Karpas-422 (cell line): ENCODE results near the gene CFAP73. TPM values are rescaled to one million over a fixed set of nuclear protein-coding genes. Genes with fewer than 3 reads are reported as not detected.

Source experiments
- DNase-seq: peaks from one replicate; pipeline ENCODE4 v3.0.0-alpha.2; 2015
- H2AFZ ChIP-seq: fragments of 200-600 bp; sonication (generic); 2 replicates; pipeline ENCODE4 v1.6.1; 2014; ENCODE audit warnings: antibody characterized with exemption, low read length, mixed read lengths
- H3K27ac ChIP-seq: fragments of 200-600 bp; sonication (generic); 2 replicates; pipeline ENCODE4 v1.5.1; 2014; ENCODE audit warnings: mild to moderate bottlenecking, low read length, moderate library complexity
- H3K27me3 ChIP-seq: fragments of 200-600 bp; sonication (generic); 2 replicates; pipeline ENCODE4 v1.6.1; 2014; ENCODE audit warnings: low read length, mixed read lengths
- H3K36me3 ChIP-seq: fragments of 200-600 bp; sonication (generic); 2 replicates; pipeline ENCODE4 v1.6.1; 2014; ENCODE audit warnings: low read length, mixed read lengths; ENCODE audit not compliant: insufficient read depth
- H3K4me1 ChIP-seq: fragments of 200-600 bp; sonication (generic); 2 replicates; pipeline ENCODE4 v1.6.1; 2014; ENCODE audit warnings: mild to moderate bottlenecking, low read length, mixed read lengths
- H3K4me2 ChIP-seq: fragments of 200-600 bp; sonication (generic); 2 replicates; pipeline ENCODE4 v1.6.1; 2014; ENCODE audit warnings: low read length, low read depth, mild to moderate bottlenecking; ENCODE audit not compliant: poor library complexity, severe bottlenecking
- H3K4me3 ChIP-seq: fragments of 200-600 bp; sonication (generic); 2 replicates; pipeline ENCODE4 v1.5.1; 2014; ENCODE audit warnings: mild to moderate bottlenecking, antibody characterized with exemption, low read length, mixed read lengths
- H3K79me2 ChIP-seq: fragments of 200-600 bp; sonication (generic); 2 replicates; pipeline ENCODE4 v1.6.1; 2014; ENCODE audit warnings: mild to moderate bottlenecking, low read length, mixed read lengths
- H3K9ac ChIP-seq: fragments of 200-600 bp; sonication (generic); 2 replicates; pipeline ENCODE4 v1.6.0; 2014; ENCODE audit warnings: low read length
- H3K9me2 ChIP-seq: fragments of 200-600 bp; sonication (generic), shearing (Covaris generic); replicated peaks from 2 replicates; pipeline ENCODE4 v1.6.0; 2014; ENCODE audit warnings: mild to moderate bottlenecking, low read length, moderate library complexity; ENCODE audit not compliant: insufficient read depth
- H3K9me3 ChIP-seq: fragments of 300-700, 200-600 bp; sonication (generic); 2 replicates; pipeline ENCODE4 v1.6.1; 2014; ENCODE audit warnings: low read length, mixed read lengths
- H4K20me1 ChIP-seq: fragments of 200-600 bp; sonication (generic); 2 replicates; pipeline ENCODE4 v1.6.1; 2014; ENCODE audit warnings: mild to moderate bottlenecking, antibody characterized with exemption, low read length, low read depth; ENCODE audit not compliant: insufficient read depth
- total RNA-seq: library from RNA; depleted of rRNA; stranded (reverse); fragments of >200 nt; shearing (Covaris generic); gene quantifications from 2 replicates; pipeline ENCODE4 v1.2.3, GENCODE V29; 2014; ENCODE audit warnings: low replicate concordance

CFAP73 gene
- total RNA-seq, 1 experiment from 2014 or later, result not detected

- no peak for DNase-seq
- Histone ChIP-seq H3K9me2 (no peaks in the 10 kb centered on the region), H3K4me1 (peaks cover 19% of the 10 kb centered on the region), H4K20me1 (no peaks in the 10 kb centered on the region), H3K27ac (no peak overlapping the region), H3K9ac (no peak overlapping the region), H3K79me2 (no peaks in the 10 kb centered on the region), H3K36me3 (no peaks in the 10 kb centered on the region), H2AFZ (no peak overlapping the region; the same call in 1 of the 2 replicates), H3K4me3 (peak overlapping the region; percentile 65; the same call in 1 of the 2 replicates), H3K9me3 (no peaks in the 10 kb centered on the region), H3K27me3 (no peaks in the 10 kb centered on the region), H3K4me2 (peak overlapping the region; percentile 75)
Observed at GRCh38 chr12:113152196-113152834, 2.8 kb downstream of the CFAP73 start.

GRCh38 chr12:113152835-113153814 lies 3.6 kb downstream of the CFAP73 start:
- peak overlapping the region; percentile 75 for H3K4me2 ChIP-seq
- peaks cover 19% of the 10 kb centered on the region for H3K4me1 ChIP-seq
- 0 out of 2 replicates have a peak, but pooled peaks cover 3% of the 10 kb centered on the region for H4K20me1 ChIP-seq
- 0 out of 2 replicates have a peak, but pooled peaks cover 5% of the 10 kb centered on the region for H3K36me3 ChIP-seq
- no peak overlapping the region for H3K27ac ChIP-seq
- H3K4me3 ChIP-seq, result peak overlapping the region; percentile 65
- DNase-seq, result peak; percentile 89
- H3K9ac ChIP-seq, result peak overlapping the region; percentile 57
- no peaks in the 10 kb centered on the region for H3K79me2 ChIP-seq
- peak overlapping the region; percentile 26; the same call in 1 of the 2 replicates for H2AFZ ChIP-seq
- H3K9me3 ChIP-seq, result no peaks in the 10 kb centered on the region
- no peaks in the 10 kb centered on the region for H3K9me2 ChIP-seq
- no peaks in the 10 kb centered on the region for H3K27me3 ChIP-seq

GRCh38 chr12:113154351-113154973 lies 4.9 kb downstream of the CFAP73 start:
- Histone ChIP-seq H3K27me3 (no peaks in the 10 kb centered on the region), H2AFZ (no peak overlapping the region), H3K79me2 (no peaks in the 10 kb centered on the region), H3K4me3 (peak overlapping the region; percentile 54; the same call in 1 of the 2 replicates), H3K9me3 (no peaks in the 10 kb centered on the region), H4K20me1 (0 out of 2 replicates have a peak, but pooled peaks cover 7% of the 10 kb centered on the region), H3K9me2 (no peaks in the 10 kb centered on the region), H3K27ac (no peak overlapping the region), H3K9ac (peak overlapping the region; percentile 39; the same call in 1 of the 2 replicates), H3K4me2 (peak overlapping the region; percentile 68), H3K36me3 (peaks cover 17% of the 10 kb centered on the region), H3K4me1 (peaks cover 19% of the 10 kb centered on the region)
- DNase-seq, result peak; percentile 67

- Histone ChIP-seq H3K4me3 (no peak overlapping the region; the same call in 1 of the 2 replicates), H3K27ac (no peak overlapping the region), H4K20me1 (peaks cover 12% of the 10 kb centered on the region), H3K9me3 (no peaks in the 10 kb centered on the region), H3K79me2 (no peaks in the 10 kb centered on the region), H3K4me2 (peak overlapping the region; percentile 68), H2AFZ (no peak overlapping the region), H3K9ac (no peak overlapping the region), H3K4me1 (peaks cover 19% of the 10 kb centered on the region), H3K27me3 (no peaks in the 10 kb centered on the region), H3K36me3 (peaks cover 23% of the 10 kb centered on the region), H3K9me2 (no peaks in the 10 kb centered on the region)
- no peak for DNase-seq
Observed at GRCh38 chr12:113155060-113155459, 5.5 kb downstream of the CFAP73 start.

- Histone ChIP-seq H4K20me1 (peaks cover 18% of the 10 kb centered on the region), H3K9me2 (no peaks in the 10 kb centered on the region), H3K79me2 (0 out of 2 replicates have a peak, but pooled peaks cover 5% of the 10 kb centered on the region), H3K9ac (no peak overlapping the region), H3K9me3 (no peaks in the 10 kb centered on the region), H3K27ac (no peak overlapping the region), H3K27me3 (no peaks in the 10 kb centered on the region), H3K4me1 (peaks cover 19% of the 10 kb centered on the region), H3K4me3 (no peak overlapping the region), H2AFZ (no peak overlapping the region), H3K4me2 (no peak overlapping the region), H3K36me3 (peaks cover 29% of the 10 kb centered on the region)
- DNase-seq, result no peak
Observed at GRCh38 chr12:113155646-113156045, 6.1 kb downstream of the CFAP73 start.

GRCh38 chr12:113157218-113157859 lies 7.8 kb downstream of the CFAP73 start:
- Histone ChIP-seq H4K20me1 (peaks cover 30% of the 10 kb centered on the region), H3K27me3 (no peaks in the 10 kb centered on the region), H3K79me2 (0 out of 2 replicates have a peak, but pooled peaks cover 6% of the 10 kb centered on the region), H2AFZ (no peak overlapping the region), H3K4me1 (peaks cover 31% of the 10 kb centered on the region), H3K9me3 (no peaks in the 10 kb centered on the region), H3K9ac (no peak overlapping the region), H3K9me2 (no peaks in the 10 kb centered on the region), H3K27ac (no peak overlapping the region), H3K4me3 (no peak overlapping the region), H3K4me2 (no peak overlapping the region), H3K36me3 (peaks cover 31% of the 10 kb centered on the region)
- DNase-seq, result no peak

- Histone ChIP-seq H3K9me3 (no peaks in the 10 kb centered on the region), H3K4me2 (no peak overlapping the region), H3K36me3 (peaks cover 31% of the 10 kb centered on the region), H3K4me1 (peaks cover 21% of the 10 kb centered on the region), H3K4me3 (no peak overlapping the region), H3K27ac (no peak overlapping the region), H3K79me2 (0 out of 2 replicates have a peak, but pooled peaks cover 6% of the 10 kb centered on the region), H4K20me1 (peaks cover 30% of the 10 kb centered on the region), H2AFZ (no peak overlapping the region), H3K27me3 (no peaks in the 10 kb centered on the region), H3K9ac (no peak overlapping the region), H3K9me2 (no peaks in the 10 kb centered on the region)
- no peak for DNase-seq
Observed at GRCh38 chr12:113158439-113159203, 9.1 kb downstream of the CFAP73 start.
